ENCODE measurements around the gene PARD3B.
A peak's percentile ranks its signal among the peaks of the same experiment; 100 is the strongest.

The PARD3B gene

GRCh38 chr2:204950695-204951346 is 405.5 kb downstream of the PARD3B start:
- Mint-ChIP-seq H3K27me3 (no peaks in the 10 kb centered on the region), H3K36me3 (ENCODE audit: insufficient read depth) (no peaks in the 10 kb centered on the region), H3K4me3 (no peak overlapping the region), H3K9me3 (peaks cover 8% of the 10 kb centered on the region), H3K27ac (ENCODE audit: low read depth) (no peak overlapping the region), H3K4me1 (peaks cover 6% of the 10 kb centered on the region)
- DNase-seq (ENCODE audit: low spot score in 2 of 2) (no peak), ATAC-seq (replicated peaks; ENCODE audit: extremely low read depth, poor library complexity, severe bottlenecking) (no peak)

DNA sequence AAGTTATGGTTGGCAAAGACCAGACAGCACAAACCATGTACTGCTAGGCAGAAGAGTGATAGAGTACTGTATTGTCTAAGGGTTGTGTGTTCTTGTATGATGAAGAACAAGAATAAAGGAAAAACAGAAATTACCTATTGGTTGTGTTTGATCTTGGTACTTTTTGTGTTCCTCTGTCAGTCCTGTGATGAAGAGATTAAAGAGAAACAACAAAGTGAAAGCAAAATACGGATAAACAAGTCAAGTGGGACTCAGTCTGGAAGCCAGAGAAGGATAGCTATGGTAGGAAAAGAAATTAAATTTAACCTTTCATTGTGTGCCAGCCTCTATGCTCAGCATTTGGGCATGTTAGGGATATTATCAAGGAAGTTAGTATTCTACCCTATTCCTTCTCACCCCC is 413.1 kb downstream of the PARD3B start:
- Mint-ChIP-seq H3K36me3 (ENCODE audit: insufficient read depth) (peaks cover 2% of the 10 kb centered on the region), H3K4me3 (no peak overlapping the region), H3K4me1 (peaks cover 5% of the 10 kb centered on the region), H3K27ac (ENCODE audit: low read depth) (no peak overlapping the region), H3K27me3 (no peaks in the 10 kb centered on the region), H3K9me3 (peaks cover 10% of the 10 kb centered on the region)
- ATAC-seq (replicated peaks; ENCODE audit: extremely low read depth, poor library complexity, severe bottlenecking): no peak
- DNase-seq (ENCODE audit: low spot score in 2 of 2): no peak

GRCh38 chr2:204964414-204964813 is 419.1 kb downstream of the PARD3B start:
- DNase-seq (ENCODE audit: low spot score in 2 of 2): no peak
- peaks cover 4% of the 10 kb centered on the region for H3K36me3 Mint-ChIP-seq (ENCODE audit: insufficient read depth)
- H3K4me3 Mint-ChIP-seq: no peak overlapping the region
- H3K27me3 Mint-ChIP-seq: no peaks in the 10 kb centered on the region
- H3K27ac Mint-ChIP-seq (ENCODE audit: low read depth): no peak overlapping the region
- H3K4me1 Mint-ChIP-seq: peaks cover 15% of the 10 kb centered on the region
- peaks cover 19% of the 10 kb centered on the region for H3K9me3 Mint-ChIP-seq
- no peak for ATAC-seq (replicated peaks; ENCODE audit: extremely low read depth, poor library complexity, severe bottlenecking)

DNA sequence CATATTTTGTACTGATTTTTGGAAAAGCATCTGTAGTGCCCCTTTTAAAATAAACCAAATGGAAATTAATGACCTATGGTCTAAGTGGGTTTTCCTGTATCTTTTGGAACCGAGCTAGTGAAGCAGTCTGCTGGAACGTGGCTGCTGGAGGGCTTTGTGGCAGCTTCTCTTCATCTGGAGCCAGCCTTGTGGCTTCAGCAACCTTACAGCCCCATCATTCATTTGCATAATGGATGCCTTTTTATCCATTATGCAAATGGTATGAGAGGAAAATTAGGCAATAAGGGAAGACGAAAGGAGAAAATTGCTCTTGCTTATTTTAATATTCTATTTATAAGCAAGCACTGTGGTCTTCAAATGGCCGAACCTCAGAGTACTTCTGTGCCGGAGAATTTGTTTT is 421.0 kb downstream of the PARD3B start:
- DNase-seq (ENCODE audit: low spot score in 2 of 2) (no peak), ATAC-seq (replicated peaks; ENCODE audit: extremely low read depth, poor library complexity, severe bottlenecking) (no peak)
- Mint-ChIP-seq H3K36me3 (ENCODE audit: insufficient read depth) (peaks cover 2% of the 10 kb centered on the region), H3K27me3 (no peaks in the 10 kb centered on the region), H3K4me1 (peaks cover 15% of the 10 kb centered on the region), H3K27ac (ENCODE audit: low read depth) (no peak overlapping the region), H3K4me3 (no peak overlapping the region), H3K9me3 (peaks cover 10% of the 10 kb centered on the region)

DNA sequence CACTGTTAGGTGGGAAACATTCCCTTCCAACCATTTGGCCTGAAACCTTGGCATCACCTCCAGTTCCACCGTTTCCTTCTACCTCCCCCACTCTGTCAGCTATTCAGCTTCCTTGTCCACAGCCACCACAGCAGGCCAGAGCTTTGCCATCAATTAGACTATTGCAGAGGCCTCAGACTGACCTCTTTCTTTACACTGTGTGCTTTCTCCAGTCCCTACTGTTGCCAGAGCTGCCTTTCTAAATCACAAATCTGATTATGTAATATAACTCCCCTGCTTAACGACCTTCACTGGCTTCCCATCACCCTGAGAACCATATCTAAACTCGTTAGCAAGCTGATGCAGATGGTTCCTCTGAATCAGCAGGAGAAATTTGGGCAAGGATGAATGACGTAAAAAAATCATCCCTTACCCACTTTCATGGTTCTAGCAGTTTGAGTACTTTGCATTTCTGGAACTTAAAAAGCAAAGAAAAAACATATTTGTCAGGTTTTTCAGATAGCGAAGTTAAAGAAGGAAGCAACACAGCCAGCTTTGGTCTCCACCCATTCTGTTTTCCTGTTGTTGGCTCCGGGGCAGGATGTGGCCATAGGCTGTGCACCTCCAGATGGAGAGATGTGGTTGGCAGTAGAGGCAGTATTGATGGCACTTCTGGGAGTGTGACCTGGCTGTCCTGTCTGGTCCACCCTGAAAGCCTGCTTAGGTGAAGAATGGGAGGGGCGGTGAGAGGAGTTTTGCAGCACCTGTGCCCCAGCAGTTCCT is 422.1 kb downstream of the PARD3B start:
- Mint-ChIP-seq H3K4me1 (peaks cover 15% of the 10 kb centered on the region), H3K4me3 (peak overlapping the region; percentile 40), H3K36me3 (ENCODE audit: insufficient read depth) (peaks cover 2% of the 10 kb centered on the region), H3K27me3 (no peaks in the 10 kb centered on the region), H3K9me3 (peaks cover 10% of the 10 kb centered on the region), H3K27ac (ENCODE audit: low read depth) (peak overlapping the region; percentile 85)
- ATAC-seq (replicated peaks; ENCODE audit: extremely low read depth, poor library complexity, severe bottlenecking) (peak; percentile 64), DNase-seq (ENCODE audit: low spot score in 2 of 2) (no peak)

DNA sequence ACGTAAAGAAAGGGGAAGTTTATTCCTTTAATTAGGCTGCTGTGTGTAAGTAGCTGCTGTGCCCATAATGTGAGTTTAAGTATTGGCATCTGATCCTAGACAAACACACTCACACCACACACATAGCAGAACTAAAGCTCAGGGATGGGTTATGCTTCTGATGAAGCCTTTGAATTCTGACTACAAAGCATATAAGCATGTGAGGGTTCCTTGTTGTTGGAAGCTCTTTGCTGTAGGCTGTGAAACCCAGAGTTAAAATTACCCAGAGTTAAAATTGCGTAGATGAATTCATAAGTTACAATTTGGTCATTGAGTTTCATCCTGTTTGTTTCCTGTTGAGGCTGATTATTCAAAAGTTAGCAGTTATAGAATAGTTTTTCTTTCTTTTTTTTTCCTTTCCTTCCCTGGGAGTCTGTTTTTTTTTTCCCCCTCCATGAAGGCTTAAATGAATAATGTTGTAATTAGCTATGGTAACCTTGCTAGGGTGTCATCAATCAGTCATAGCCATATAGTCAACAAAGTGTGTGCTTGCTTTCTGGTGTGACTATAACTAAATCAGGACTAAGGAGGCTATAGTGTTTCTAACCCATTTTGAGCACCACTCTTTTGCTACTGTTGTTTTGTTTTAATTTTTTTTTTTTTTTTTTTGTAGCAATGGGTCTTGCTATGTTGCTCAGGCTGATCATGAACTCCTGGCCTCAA is 426.1 kb downstream of the PARD3B start:
- Mint-ChIP-seq H3K4me1 (peaks cover 15% of the 10 kb centered on the region), H3K9me3 (peaks cover 10% of the 10 kb centered on the region), H3K27me3 (no peaks in the 10 kb centered on the region), H3K36me3 (ENCODE audit: insufficient read depth) (peaks cover 2% of the 10 kb centered on the region), H3K27ac (ENCODE audit: low read depth) (no peak overlapping the region), H3K4me3 (no peak overlapping the region)
- no peak for ATAC-seq (replicated peaks; ENCODE audit: extremely low read depth, poor library complexity, severe bottlenecking)
- no peak for DNase-seq (ENCODE audit: low spot score in 2 of 2)

GRCh38 chr2:204972161-204972560 is 426.9 kb downstream of the PARD3B start:
- H3K36me3 Mint-ChIP-seq (ENCODE audit: insufficient read depth): peaks cover 2% of the 10 kb centered on the region

DNA sequence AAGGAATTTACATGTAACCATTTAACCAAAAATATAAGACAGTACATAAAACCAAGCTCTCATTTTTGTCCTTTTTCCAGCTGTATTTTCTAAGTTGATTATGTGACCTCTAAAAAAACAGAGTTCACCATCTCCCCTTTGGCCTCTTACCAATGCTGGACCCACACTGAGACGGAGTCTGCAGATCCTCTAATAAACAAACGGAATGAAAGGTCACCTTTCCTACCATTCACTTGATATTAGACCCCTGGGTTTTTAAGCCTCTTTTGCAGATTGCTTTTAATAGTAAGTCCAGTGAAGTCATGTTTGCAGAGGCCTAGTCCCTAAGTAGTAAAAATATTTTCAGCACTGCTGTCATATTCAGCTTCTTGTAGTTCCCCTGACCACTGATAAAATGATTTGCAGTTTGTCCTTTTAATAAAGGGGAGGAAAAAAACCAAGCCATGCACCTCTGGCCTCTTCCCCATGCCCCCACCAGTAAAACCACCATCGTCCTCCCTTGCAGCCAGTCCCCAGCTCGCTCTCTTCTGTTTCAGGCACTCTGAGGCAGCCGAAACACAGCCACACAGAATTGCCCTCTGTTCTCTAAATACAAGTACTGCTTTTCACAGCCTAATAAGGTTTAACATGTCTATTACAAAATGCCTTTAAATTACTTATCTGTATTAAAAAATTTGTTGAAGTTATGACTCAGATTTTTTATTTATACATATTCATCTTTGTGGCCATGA is 427.5 kb downstream of the PARD3B start:
- peaks cover 5% of the 10 kb centered on the region for H3K9me3 Mint-ChIP-seq
- no peaks in the 10 kb centered on the region for H3K36me3 Mint-ChIP-seq (ENCODE audit: insufficient read depth)
- no peaks in the 10 kb centered on the region for H3K27me3 Mint-ChIP-seq
- H3K4me3 Mint-ChIP-seq: no peak overlapping the region
- DNase-seq (ENCODE audit: low spot score in 2 of 2) (no peak), ATAC-seq (replicated peaks; ENCODE audit: extremely low read depth, poor library complexity, severe bottlenecking) (no peak)
- no peak overlapping the region for H3K27ac Mint-ChIP-seq (ENCODE audit: low read depth)
- H3K4me1 Mint-ChIP-seq: peaks cover 6% of the 10 kb centered on the region

More at GRCh38 chr2:204972161-204972560, 426.9 kb downstream of the PARD3B start:
- peaks cover 12% of the 10 kb centered on the region for H3K4me1 Mint-ChIP-seq
- peaks cover 7% of the 10 kb centered on the region for H3K9me3 Mint-ChIP-seq
- no peak overlapping the region for H3K4me3 Mint-ChIP-seq
- no peak for DNase-seq (ENCODE audit: low spot score in 2 of 2)
- H3K27ac Mint-ChIP-seq (ENCODE audit: low read depth): no peak overlapping the region
- no peaks in the 10 kb centered on the region for H3K27me3 Mint-ChIP-seq
- no peak for ATAC-seq (replicated peaks; ENCODE audit: extremely low read depth, poor library complexity, severe bottlenecking)

- H3K27ac Mint-ChIP-seq (ENCODE audit: low read depth): no peak overlapping the region
- no peak for DNase-seq (ENCODE audit: low spot score in 2 of 2)
- H3K4me3 Mint-ChIP-seq: no peak overlapping the region
- ATAC-seq (replicated peaks; ENCODE audit: extremely low read depth, poor library complexity, severe bottlenecking): no peak
- H3K36me3 Mint-ChIP-seq (ENCODE audit: insufficient read depth): no peaks in the 10 kb centered on the region
- H3K27me3 Mint-ChIP-seq: no peaks in the 10 kb centered on the region
- peaks cover under 1% of the 10 kb centered on the region for H3K4me1 Mint-ChIP-seq
- peaks cover under 1% of the 10 kb centered on the region for H3K9me3 Mint-ChIP-seq
Observed at GRCh38 chr2:204973616-204974015, 428.3 kb downstream of the PARD3B start.

- no peaks in the 10 kb centered on the region for H3K9me3 Mint-ChIP-seq
- no peak overlapping the region for H3K27ac Mint-ChIP-seq (ENCODE audit: low read depth)
- H3K36me3 Mint-ChIP-seq (ENCODE audit: insufficient read depth): no peaks in the 10 kb centered on the region
- DNase-seq (ENCODE audit: low spot score in 2 of 2) (no peak), ATAC-seq (replicated peaks; ENCODE audit: extremely low read depth, poor library complexity, severe bottlenecking) (no peak)
- no peaks in the 10 kb centered on the region for H3K27me3 Mint-ChIP-seq
- H3K4me3 Mint-ChIP-seq: no peak overlapping the region
- H3K4me1 Mint-ChIP-seq: no peaks in the 10 kb centered on the region
Observed at GRCh38 chr2:204974487-204974886, 429.2 kb downstream of the PARD3B start.

- Mint-ChIP-seq H3K4me1 (no peaks in the 10 kb centered on the region), H3K36me3 (ENCODE audit: insufficient read depth) (no peaks in the 10 kb centered on the region), H3K9me3 (no peaks in the 10 kb centered on the region), H3K4me3 (no peak overlapping the region), H3K27ac (ENCODE audit: low read depth) (no peak overlapping the region), H3K27me3 (no peaks in the 10 kb centered on the region)
- no peak for ATAC-seq (replicated peaks; ENCODE audit: extremely low read depth, poor library complexity, severe bottlenecking)
- no peak for DNase-seq (ENCODE audit: low spot score in 2 of 2)
Observed at GRCh38 chr2:204977914-204978313, 432.6 kb downstream of the PARD3B start.

- Mint-ChIP-seq H3K9me3 (no peaks in the 10 kb centered on the region), H3K4me3 (no peak overlapping the region), H3K27me3 (no peaks in the 10 kb centered on the region), H3K27ac (ENCODE audit: low read depth) (no peak overlapping the region), H3K4me1 (no peaks in the 10 kb centered on the region), H3K36me3 (ENCODE audit: insufficient read depth) (no peaks in the 10 kb centered on the region)
- DNase-seq (ENCODE audit: low spot score in 2 of 2): no peak
- no peak for ATAC-seq (replicated peaks; ENCODE audit: extremely low read depth, poor library complexity, severe bottlenecking)
Observed at GRCh38 chr2:204982303-204982702, 437.0 kb downstream of the PARD3B start.
